ENCODE data around the gene HYKK. TPM values are rescaled to one million over a fixed set of nuclear protein-coding genes. Genes with fewer than 3 reads are reported as not detected.
"Not testable (repeated sequence)": the region's sequence is repeated elsewhere in the genome, so short reads cannot be mapped to it uniquely, and the experiment has no call there.

Gene HYKK
- total RNA-seq, 1 donor from 2014 or later: 3.6 TPM

DNA sequence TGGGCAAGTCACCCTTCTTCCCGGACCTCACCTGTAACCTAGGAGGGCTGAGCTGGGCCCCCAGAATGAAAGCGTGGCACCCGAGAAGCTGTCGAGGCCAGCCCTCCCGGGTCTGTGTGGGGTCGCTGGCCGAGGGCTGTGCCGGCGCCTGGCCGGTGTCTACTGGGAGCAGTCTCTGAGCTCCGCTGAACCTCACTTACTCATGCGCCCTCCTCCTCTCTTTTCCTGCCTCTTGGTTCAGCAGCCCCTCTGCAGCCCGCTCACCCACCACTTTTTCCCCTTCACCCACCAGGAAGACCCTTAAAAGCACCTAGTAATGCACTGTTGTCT lies 419 bp downstream of the HYKK start:
- no peaks in the 10 kb centered on the region for H3K36me3 Mint-ChIP-seq (ENCODE audit: low read depth)
- H3K27me3 Mint-ChIP-seq (ENCODE audit: low read depth): no peaks in the 10 kb centered on the region
- no peak for DNase-seq (ENCODE audit: low spot score)
- H3K9me3 Mint-ChIP-seq (ENCODE audit: low read depth): no peaks in the 10 kb centered on the region
- TF ChIP-seq, protein P1, sequence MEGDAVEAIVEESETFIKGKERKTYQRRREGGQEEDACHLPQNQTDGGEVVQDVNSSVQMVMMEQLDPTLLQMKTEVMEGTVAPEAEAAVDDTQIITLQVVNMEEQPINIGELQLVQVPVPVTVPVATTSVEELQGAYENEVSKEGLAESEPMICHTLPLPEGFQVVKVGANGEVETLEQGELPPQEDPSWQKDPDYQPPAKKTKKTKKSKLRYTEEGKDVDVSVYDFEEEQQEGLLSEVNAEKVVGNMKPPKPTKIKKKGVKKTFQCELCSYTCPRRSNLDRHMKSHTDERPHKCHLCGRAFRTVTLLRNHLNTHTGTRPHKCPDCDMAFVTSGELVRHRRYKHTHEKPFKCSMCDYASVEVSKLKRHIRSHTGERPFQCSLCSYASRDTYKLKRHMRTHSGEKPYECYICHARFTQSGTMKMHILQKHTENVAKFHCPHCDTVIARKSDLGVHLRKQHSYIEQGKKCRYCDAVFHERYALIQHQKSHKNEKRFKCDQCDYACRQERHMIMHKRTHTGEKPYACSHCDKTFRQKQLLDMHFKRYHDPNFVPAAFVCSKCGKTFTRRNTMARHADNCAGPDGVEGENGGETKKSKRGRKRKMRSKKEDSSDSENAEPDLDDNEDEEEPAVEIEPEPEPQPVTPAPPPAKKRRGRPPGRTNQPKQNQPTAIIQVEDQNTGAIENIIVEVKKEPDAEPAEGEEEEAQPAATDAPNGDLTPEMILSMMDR (IDR thresholded peaks at IDR 0.05): no peak
- peaks cover 15% of the 10 kb centered on the region for H3K4me1 Mint-ChIP-seq (ENCODE audit: low read depth)
- peak overlapping the region; percentile 61 for H3K27ac Mint-ChIP-seq (ENCODE audit: unreplicated experiment)
- H3K4me3 Mint-ChIP-seq (ENCODE audit: unreplicated experiment): peak overlapping the region; percentile 83

DNA sequence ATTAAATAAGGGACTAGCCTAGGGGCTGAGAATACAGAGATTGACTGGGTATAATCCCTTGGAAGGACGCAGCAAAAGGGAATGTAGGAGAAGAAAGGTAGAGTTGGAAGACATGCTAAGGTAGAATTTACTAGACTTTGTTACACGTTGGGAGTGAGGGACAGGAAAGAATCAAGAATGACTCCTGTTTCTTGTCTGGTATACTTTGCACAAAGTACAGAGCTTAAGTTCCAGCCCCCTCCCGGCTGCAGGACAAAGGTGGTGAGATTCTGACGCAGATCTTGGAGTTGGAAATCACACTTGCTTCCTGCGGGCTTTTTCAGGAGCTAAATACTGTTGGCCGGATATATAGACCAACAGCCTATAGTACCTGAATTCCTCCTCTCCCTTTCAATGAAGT lies 895 bp downstream of the HYKK start:
- peaks cover 15% of the 10 kb centered on the region for H3K4me1 Mint-ChIP-seq (ENCODE audit: low read depth)
- no peaks in the 10 kb centered on the region for H3K9me3 Mint-ChIP-seq (ENCODE audit: low read depth)
- H3K36me3 Mint-ChIP-seq (ENCODE audit: low read depth): no peaks in the 10 kb centered on the region
- no peak for DNase-seq (ENCODE audit: low spot score)
- H3K27me3 Mint-ChIP-seq (ENCODE audit: low read depth): no peaks in the 10 kb centered on the region
- peak overlapping the region; percentile 83 for H3K4me3 Mint-ChIP-seq (ENCODE audit: unreplicated experiment)
- no peak overlapping the region for H3K27ac Mint-ChIP-seq (ENCODE audit: unreplicated experiment)
- TF ChIP-seq, protein P1 (IDR thresholded peaks at IDR 0.05): no peak

DNA sequence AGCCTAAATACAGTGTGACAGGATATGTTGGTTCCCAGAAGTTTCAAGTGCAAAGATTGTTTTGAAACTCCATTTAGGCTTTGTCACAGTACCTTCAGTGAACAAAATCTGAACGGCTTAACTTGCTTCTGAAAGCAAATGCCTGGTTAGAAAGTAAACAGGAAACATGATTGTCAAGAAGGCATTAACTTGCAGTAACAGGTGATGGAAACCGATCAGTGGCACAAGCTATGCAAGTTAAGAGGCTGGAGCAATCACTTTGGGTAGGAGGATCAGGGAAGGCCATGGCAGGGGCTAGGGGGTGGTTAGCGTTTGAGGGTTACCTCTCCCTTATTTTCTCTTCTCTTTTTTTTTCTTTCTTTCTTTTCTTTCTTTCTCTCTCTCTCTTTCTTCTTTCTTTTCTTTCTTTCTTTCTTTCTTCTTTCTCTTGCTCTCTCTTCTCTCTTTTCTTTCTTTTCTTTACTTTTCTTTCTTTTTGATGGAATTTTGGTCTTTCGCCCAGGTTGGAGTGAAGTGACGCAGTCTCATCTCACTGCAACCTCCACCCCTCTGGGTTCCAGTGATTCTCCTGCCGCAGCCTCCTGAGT lies 2.4 kb downstream of the HYKK start:
- peaks cover 15% of the 10 kb centered on the region for H3K4me1 Mint-ChIP-seq (ENCODE audit: low read depth)
- no peaks in the 10 kb centered on the region for H3K27me3 Mint-ChIP-seq (ENCODE audit: low read depth)
- DNase-seq (ENCODE audit: low spot score): no peak
- no peaks in the 10 kb centered on the region for H3K36me3 Mint-ChIP-seq (ENCODE audit: low read depth)
- H3K9me3 Mint-ChIP-seq (ENCODE audit: low read depth): no peaks in the 10 kb centered on the region
- H3K27ac Mint-ChIP-seq (ENCODE audit: unreplicated experiment): no peak overlapping the region
- no peak overlapping the region for H3K4me3 Mint-ChIP-seq (ENCODE audit: unreplicated experiment)
- TF ChIP-seq, protein P1 (IDR thresholded peaks at IDR 0.05): no peak

DNA sequence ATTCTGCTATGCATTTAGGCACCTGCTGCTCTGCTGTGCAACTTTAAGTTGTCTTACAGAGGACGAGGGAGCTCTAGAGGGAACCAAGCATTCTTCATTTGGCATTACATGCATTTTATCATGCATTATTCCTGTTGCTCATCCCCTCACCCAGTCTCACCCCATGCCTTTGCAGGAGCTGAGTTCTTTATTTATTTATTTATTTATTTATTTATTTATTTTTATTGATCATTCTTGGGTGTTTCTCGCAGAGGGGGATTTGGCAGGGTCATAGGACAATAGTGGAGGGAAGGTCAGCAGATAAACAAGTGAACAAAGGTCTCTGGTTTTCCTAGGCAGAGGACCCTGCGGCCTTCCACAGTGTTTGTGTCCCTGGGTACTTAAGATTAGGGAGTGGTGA lies 12.7 kb downstream of the HYKK start:
- not testable (repeated sequence) for H3K4me1 Mint-ChIP-seq (ENCODE audit: low read depth)

DNA sequence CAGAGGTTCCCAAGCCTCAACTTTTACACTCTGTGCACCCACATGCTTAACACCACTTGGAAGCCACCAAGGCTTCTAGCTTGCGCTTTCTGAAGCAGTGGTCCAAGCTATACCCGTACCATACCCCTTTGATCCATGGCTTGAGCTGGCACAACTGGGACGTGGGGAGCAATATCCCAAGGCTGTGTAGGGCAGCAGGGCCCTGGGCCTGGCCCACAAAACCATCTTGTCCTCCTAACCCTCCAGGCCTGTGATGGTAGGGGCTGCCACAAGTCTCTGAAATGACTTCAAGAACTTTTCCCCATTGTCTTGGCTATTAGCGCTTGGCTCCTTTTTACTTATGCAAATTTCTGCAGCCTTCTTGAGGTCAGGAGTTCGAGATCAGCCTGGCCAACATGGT lies 16.9 kb downstream of the HYKK start:
- TF ChIP-seq, protein P1 (IDR thresholded peaks at IDR 0.05): no peak
- Mint-ChIP-seq H3K27ac (ENCODE audit: unreplicated experiment) (no peak overlapping the region), H3K4me3 (ENCODE audit: unreplicated experiment) (no peak overlapping the region), H3K36me3 (ENCODE audit: low read depth) (peaks cover 2% of the 10 kb centered on the region), H3K4me1 (ENCODE audit: low read depth) (no peaks in the 10 kb centered on the region), H3K27me3 (ENCODE audit: low read depth) (no peaks in the 10 kb centered on the region), H3K9me3 (ENCODE audit: low read depth) (no peaks in the 10 kb centered on the region)
- no peak for DNase-seq (ENCODE audit: low spot score)

More for the DNA sequence above, 12.7 kb downstream of the HYKK start:
- not testable (repeated sequence) for H3K4me3 Mint-ChIP-seq (ENCODE audit: unreplicated experiment); H3K27ac Mint-ChIP-seq (ENCODE audit: unreplicated experiment); H3K27me3 Mint-ChIP-seq (ENCODE audit: low read depth); H3K36me3 Mint-ChIP-seq (ENCODE audit: low read depth); DNase-seq (ENCODE audit: low spot score); H3K9me3 Mint-ChIP-seq (ENCODE audit: low read depth)

DNA sequence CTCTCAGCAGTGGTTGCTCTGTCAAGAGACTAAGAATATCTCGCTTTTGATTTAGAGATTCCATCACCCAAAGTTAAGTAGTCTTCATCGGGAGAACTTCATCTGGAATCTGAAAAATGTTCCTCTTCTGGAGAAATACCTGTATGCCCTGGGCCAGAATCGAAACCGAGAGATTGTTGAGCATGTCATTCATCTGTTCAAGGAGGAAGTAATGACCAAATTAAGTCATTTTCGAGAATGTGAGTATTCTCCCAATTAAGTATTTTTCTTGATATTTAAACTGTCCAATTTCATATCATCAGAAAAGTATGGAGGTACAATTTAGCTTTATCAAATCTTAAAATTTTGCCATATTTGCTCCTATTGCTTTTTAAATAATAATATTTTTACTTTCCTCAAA lies 19.9 kb downstream of the HYKK start:
- Mint-ChIP-seq H3K27ac (ENCODE audit: unreplicated experiment) (no peak overlapping the region), H3K4me3 (ENCODE audit: unreplicated experiment) (no peak overlapping the region), H3K4me1 (ENCODE audit: low read depth) (no peaks in the 10 kb centered on the region), H3K27me3 (ENCODE audit: low read depth) (no peaks in the 10 kb centered on the region), H3K36me3 (ENCODE audit: low read depth) (peaks cover 2% of the 10 kb centered on the region), H3K9me3 (ENCODE audit: low read depth) (no peaks in the 10 kb centered on the region)
- TF ChIP-seq, protein P1 (IDR thresholded peaks at IDR 0.05): no peak
- DNase-seq (ENCODE audit: low spot score): no peak

All from chondrocyte (in vitro differentiated cells).